GM21447 (cell line): ENCODE data around the gene RTP5.
"Not testable (repeated sequence)": the region's sequence is repeated elsewhere in the genome, so short reads cannot be mapped to it uniquely, and the experiment has no call there.

Experiments
- ATAC-seq: cut with Tn5 transposase; IDR thresholded peaks from one replicate; pipeline ENCODE4 v1.9.1; 2021; ENCODE audit not compliant: unreplicated experiment

Gene RTP5

DNA sequence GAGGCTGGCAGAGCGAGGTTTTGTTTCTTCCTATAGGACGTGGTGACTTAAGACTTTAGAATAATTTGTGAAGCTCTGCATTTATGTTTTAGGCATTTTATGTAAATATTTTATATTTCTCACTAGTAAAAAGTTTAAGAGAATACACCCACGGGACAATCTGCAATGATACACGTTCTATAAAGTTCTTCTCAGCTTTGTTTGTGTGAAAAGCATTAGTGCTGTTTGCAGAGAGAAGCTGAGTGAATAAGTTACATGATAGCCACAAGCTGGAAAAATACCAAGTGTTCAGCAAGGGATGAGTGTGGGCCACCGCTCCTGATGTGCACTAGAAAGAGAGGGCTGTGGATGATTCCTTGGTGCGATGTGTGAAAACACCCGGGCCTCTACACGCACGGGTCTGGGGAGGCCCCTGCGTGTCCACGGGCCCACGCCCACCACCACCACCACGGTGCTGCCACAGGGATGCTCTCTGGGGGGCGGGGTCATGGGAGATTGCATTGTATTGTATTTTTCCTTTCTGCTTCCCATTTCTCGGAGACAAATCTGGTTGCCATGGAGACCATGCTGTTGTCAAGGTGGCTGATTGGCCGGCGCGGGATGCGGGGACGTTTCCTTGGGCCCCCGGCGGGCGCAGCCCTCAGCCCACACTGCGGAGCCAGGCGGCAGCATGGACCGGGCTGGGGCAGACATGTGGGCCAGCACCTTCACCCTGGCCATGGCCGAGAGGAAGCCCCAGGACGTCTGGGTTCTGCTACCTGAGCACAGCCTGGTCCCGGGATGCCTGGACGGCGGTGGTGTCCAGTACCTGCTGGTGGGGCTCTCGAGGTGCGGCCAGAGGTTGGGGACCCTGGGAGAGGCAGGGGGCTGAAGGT lies at the start of gene RTP5:
TSS of gene RTP5 (plus strand) at position 643 of the 875 bp plus-strand sequence. CDS start at position 671, 28 bp downstream.
- ATAC-seq, result no peak

- ATAC-seq, result not testable (repeated sequence)
Observed at GRCh38 chr2:241819947-241820624, 49.4 kb upstream of the RTP5 start.

DNA sequence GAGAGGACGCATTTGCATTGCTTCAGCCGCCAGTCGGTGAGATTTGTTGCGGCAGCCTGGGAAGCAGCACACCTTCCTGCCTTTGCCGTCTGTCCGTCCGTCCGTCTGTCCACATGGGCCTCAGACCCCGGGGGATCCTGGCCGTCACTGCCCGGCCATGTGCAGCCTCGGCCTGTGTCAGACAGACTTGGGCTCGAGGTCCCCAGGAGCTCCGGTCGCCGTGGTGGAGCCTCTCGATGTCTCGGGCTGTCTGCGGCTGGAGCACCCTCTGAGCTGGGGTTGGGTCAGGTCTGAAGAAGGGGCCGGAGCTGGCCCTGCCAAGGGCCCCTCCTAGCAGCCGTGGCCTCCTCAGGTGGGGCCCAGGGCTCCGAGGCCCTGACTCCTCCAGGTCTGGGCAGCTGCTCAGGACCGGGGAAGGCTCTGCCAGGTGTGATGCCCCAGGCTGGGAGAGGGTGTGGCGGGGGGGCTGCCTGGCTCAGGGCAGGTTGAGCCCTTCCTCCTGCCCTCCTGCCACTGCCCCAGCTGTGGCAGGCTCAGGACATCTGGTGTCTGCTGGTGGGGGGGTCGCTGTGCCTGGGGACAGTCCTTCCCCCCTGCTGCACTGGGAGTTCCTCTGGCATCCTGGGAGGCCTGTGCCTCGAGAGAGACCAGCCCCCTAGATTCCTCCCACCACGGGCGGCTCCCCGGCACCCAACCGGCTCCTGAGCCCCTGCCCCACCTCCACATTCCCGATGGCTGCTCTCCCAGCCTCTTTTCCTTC lies 48.7 kb upstream of the RTP5 start:
- no peak for ATAC-seq

GRCh38 chr2:241821460-241822263 lies 47.9 kb upstream of the RTP5 start:
- no peak for ATAC-seq

DNA sequence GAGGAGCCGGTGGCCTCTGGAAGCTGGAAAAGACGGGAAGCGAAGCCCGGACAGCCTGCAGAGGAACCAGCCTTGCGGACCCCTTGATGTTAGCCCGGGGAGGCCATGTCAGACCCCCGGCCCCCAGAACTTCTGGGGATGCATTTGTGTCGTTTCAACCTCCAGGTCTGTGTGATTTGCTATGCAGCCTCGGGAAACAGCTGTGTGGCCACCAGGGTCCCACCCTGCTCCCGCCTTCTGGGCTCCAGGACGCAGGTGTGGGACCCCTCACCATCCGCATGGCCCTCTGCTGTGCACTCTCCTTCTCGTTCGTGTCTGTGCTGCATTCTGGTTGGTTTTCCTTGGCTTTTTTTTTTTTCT lies 47.3 kb upstream of the RTP5 start:
- no peak for ATAC-seq

DNA sequence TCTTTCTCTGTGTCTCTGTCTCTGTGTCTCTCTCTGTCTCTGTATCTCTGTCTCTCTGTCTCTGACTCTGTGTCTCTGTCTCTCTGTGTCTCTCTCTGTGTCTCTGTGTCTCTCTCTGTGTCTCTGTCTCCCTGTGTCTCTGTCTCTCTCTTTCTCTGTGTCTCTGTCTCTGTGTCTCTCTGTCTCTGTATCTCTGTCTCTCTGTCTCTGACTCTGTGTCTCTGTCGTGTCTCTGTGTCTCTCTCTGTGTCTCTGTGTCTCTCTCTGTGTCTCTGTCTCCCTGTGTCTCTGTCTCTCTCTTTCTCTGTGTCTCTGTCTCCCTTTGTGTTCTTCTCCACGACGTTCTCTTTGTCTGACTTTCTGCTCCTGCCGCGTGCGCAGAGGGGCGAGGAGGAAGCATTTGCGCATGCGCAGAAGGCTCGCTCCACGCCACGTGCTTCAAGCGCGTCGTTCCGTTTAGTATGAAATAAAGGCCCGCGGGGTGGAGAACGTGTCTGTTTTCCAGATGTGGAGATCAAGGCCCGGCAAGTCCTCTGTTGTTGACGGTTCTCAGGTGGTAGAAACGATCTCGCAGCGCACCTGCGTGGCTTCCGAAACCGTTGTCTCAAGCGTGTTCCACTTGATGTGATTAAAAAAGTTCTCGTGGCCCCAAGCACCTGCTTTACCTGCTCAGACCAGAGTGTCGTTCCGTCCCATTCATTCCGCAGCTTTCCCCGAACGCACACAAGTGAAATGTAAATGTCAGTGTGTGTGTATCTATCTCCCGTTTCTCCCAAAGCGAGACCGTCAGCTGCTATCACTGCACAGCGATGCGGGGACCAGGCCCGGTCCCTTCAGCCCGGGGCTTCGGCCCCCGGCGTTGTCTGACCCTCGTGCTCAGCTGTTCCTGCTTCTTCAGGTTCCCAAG lies 45.7 kb upstream of the RTP5 start:
- ATAC-seq, result not testable (repeated sequence)

GRCh38 chr2:241827394-241827793 lies 42.1 kb upstream of the RTP5 start:
- ATAC-seq, result no peak

- ATAC-seq, result no peak
Observed at GRCh38 chr2:241833101-241833663, 36.3 kb upstream of the RTP5 start.

DNA sequence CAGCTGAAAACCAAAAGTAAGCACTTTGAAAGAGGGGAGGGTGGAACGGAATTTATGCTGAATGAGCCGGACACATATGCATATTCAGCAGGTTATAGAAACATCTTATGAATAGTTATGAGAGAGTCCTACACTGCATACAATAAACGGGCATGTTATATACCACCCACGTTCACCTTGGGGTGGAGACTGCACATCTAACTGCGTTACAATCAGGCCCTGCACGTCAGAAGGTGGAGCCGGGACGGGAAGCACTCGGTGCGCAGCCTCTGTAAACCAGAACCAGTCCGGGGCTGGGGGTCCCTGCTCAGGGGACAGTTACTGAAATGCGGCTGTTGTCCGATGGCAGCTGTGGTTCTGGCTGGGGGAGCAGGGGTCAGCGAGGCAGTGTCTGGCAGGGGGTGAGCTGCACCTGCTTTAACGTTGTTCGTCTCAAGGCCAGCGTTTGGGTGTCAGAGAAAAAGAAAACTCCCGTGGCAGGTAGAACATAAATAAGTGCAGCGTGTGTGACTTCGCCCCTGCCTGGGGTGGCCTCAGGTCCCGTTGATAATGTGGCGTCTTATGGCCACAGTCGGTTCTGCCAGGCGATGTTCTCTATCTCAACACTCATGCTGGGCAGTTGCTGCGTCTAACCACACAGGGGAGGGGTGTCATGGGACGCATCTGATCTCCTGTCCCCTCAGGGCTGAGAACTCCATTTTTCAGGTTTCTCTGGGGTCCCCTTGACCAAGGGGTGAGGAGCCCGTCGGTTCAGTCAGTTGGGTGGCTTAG lies 35.6 kb upstream of the RTP5 start:
- ATAC-seq, result not testable (repeated sequence)

GRCh38 chr2:241834527-241835210 lies 34.9 kb upstream of the RTP5 start:
- no peak for ATAC-seq

DNA sequence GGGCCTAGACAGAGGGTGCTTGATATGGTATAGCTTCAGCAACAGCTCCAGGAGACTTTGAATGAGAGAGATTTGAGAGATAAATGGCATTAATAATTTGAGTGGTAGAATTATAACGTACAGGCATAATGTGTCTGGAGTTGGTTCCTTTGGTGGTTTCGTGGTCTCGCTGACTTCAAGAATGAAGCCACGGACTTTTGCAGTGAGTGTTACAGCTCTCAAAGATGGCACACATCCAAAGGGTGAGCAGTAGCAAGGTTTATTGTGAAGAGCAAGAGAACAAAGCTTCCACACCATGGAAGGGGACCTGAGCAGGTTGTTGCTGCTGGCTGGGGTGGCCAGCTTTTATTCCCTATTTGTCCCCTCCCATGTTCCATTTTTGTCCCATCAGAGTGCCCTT lies 33.9 kb upstream of the RTP5 start:
- no peak for ATAC-seq

DNA sequence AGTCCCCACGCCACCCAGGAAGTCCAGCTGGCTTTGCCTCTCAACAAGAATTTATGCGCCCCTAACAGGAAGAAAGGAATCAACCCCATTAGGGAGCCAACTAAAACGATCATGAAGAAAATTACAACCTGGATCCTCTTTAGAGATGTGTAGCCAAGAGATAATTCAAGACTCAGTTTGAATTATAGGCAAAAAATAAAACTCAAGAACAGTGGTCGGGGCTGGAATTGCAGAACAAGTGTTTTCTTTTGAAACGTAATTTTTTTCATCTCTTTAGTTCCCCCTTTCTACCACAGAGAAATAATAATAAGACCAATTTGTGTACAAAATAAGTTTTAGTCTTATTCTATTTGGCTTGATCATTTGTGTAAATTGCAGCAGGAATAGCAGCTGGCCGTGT lies 33.2 kb upstream of the RTP5 start:
- ATAC-seq, result no peak

DNA sequence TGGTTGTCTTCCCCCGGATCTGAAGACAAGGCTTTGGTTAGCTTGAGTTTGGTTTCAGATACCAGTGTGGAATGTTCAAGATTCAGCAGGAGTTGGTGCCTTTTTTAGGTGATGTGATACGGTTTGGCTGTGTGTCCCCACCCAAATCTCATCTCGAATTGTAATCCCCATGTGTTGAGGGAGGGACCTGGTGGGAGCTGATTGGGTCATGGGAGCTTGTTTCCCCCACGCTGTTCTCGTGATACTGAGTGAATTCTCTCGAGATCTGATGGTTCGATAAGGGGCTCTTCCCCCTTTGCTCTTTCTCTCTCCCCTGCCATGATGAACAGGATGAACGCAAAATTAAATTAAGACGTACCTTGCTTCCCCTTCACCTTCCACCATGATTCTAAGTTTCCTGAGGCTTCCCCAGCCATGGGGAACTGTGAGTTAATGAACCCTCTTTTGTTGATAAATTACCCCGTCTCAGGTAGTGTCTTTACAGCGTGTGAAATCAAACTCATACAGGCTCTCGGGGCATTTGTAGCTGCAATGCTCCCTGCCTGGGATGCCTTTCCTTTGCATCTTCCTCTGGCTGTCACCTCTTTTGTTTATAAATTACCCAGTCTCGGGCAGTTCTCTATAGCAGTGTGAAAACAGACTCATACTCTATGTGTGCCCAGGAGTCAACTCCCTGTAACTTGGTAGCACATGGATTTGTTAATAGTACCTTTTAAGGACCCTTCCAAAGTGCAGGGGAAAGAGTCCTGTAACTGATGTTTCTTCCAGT lies 32.1 kb upstream of the RTP5 start:
- ATAC-seq, result no peak

- no peak for ATAC-seq
Observed at GRCh38 chr2:241841181-241842066, 28.1 kb upstream of the RTP5 start.

DNA sequence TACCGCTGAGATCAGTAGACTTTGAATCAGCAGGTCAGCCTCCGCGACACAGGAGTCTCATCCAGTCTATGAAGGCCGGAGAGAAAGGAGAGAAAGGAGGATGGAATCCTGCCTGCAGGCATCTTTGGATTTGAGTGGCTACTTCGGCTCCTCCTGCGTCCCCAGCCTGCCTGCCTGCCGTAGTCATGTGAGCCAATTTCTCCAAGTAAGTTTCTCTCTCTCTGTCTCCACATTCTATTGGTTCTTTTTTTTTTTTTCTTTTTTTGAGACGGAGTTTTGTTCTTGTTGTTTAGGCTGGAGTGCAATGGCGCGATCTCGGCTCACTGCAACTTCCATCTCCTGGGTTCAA lies 27.5 kb upstream of the RTP5 start:
- ATAC-seq, result no peak

DNA sequence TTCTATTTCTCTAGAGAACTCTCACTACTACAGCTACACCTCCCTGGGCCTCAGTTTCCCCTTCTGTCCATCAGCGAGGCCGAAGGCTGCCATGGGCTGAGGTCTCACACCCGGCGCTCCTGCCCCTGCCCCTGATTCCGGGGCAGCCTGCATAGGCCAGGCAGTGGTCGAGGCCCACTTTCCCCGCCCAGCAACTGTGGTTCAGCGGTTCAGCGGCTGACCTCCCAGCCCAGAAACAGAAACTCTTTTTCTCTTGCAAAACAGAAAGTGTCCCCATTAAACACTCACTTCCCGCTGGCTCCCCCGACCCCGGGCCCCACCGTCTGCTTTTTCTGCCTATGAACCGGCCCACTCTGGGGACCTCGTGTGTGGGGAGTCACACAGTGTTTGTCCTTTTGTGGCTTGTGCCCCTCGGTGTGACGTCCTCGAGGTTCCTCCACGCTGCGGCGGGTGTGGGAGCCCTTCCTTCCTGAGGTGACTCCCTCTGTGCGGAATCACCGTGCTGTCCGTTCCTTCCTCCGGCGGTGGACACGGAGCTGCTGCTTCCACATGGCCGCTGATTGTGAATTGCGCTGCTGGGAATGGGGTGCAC lies 26.8 kb upstream of the RTP5 start:
- ATAC-seq, result peak; percentile 63
